Measurements from ENCODE around the gene SIL1.
"Not testable (repeated sequence)": the region's sequence is repeated elsewhere in the genome, so short reads cannot be mapped to it uniquely, and the experiment has no call there.

The SIL1 gene

DNA sequence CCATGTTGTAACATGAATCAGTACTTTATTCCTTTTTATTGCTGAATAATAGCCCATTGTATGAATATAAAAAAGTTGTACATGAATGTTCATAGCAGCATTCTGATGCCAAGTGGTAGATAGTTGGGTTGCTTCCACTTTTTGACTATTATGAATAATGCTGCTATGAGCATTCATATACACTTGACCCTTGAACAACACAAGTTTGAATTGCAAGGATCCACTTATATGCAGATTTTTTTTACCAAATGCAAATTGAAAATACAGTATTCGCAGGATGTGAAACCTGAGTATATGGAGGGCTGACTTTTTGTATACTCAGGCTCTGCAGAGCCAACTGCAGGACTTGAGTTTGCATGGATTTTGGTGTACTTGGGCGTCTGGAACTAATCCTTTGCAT, 14.7 kb upstream of the SIL1 start:
- no peaks in the 10 kb centered on the region for H3K4me1 Mint-ChIP-seq
- H3K27ac Mint-ChIP-seq = no peak overlapping the region
- no peaks in the 10 kb centered on the region for H3K36me3 Mint-ChIP-seq
- no peak for ATAC-seq
- DNase-seq (ENCODE audit: low spot score in 2 of 2) = no peak
- no peak overlapping the region for H3K4me3 Mint-ChIP-seq
- no peaks in the 10 kb centered on the region for H3K9me3 Mint-ChIP-seq

DNA sequence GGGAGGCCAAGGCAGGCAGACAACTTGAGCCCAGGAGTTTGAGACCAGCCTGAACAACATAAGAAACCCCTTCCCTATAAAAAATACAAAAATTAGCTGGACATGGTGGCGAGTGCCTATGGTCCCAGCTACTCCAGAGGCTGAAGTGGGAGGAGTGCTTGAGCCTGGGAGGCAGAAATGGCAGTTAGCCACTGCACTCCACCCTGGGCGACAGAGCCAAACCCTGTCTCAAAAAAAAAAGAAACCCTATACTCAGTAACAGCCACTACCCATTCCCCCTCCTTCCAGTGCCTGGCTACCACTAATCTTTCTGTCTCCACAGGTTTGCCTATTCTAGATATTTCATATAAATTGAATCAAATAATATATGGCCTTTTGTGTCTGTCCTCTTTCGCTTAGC, 14.3 kb upstream of the SIL1 start:
- Mint-ChIP-seq H3K27ac (no peak overlapping the region), H3K4me1 (no peaks in the 10 kb centered on the region), H3K9me3 (no peaks in the 10 kb centered on the region), H3K4me3 (no peak overlapping the region), H3K36me3 (no peaks in the 10 kb centered on the region)
- DNase-seq (ENCODE audit: low spot score in 2 of 2) (no peak), ATAC-seq (no peak)

- Mint-ChIP-seq H3K4me1 (no peaks in the 10 kb centered on the region), H3K4me3 (no peak overlapping the region), H3K27ac (no peak overlapping the region), H3K9me3 (no peaks in the 10 kb centered on the region), H3K36me3 (no peaks in the 10 kb centered on the region)
- ATAC-seq = no peak
- DNase-seq (ENCODE audit: low spot score in 2 of 2) = no peak
Observed at GRCh38 chr5:139210585-139210984, 12.4 kb upstream of the SIL1 start.

- no peaks in the 10 kb centered on the region for H3K36me3 Mint-ChIP-seq
- H3K27ac Mint-ChIP-seq = no peak overlapping the region
- no peaks in the 10 kb centered on the region for H3K4me1 Mint-ChIP-seq
- ATAC-seq (no peak), DNase-seq (ENCODE audit: low spot score in 2 of 2) (no peak)
- no peak overlapping the region for H3K4me3 Mint-ChIP-seq
- H3K9me3 Mint-ChIP-seq = no peaks in the 10 kb centered on the region
Observed at GRCh38 chr5:139207297-139208000, 9.3 kb upstream of the SIL1 start.

DNA sequence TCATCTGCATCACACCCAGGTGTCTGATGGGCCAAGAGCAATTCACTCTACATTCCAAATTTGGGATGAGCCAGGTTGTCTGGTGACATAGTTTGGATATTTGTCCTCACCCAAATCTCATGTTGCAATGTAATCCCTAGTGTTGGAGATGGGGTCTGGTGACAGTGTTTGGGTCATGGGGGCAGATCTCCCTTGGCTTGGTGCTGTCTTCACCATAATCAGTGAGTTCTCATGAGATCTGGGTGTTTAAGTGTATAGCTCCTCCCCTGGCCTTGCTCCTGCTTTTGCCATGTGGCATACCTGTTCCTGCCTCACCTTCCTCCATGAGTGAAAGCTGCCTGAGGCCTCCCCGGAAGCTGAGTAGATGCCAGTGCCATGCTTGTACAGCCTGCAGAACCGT, 7.4 kb upstream of the SIL1 start:
- no peak overlapping the region for H3K27ac Mint-ChIP-seq
- DNase-seq (ENCODE audit: low spot score in 2 of 2) (no peak), ATAC-seq (no peak)
- H3K4me1 Mint-ChIP-seq = no peaks in the 10 kb centered on the region
- no peak overlapping the region for H3K4me3 Mint-ChIP-seq
- no peaks in the 10 kb centered on the region for H3K36me3 Mint-ChIP-seq
- no peaks in the 10 kb centered on the region for H3K9me3 Mint-ChIP-seq

GRCh38 chr5:139205124-139205523, 7.0 kb upstream of the SIL1 start:
- H3K4me3 Mint-ChIP-seq = no peak overlapping the region
- ATAC-seq (no peak), DNase-seq (ENCODE audit: low spot score in 2 of 2) (no peak)
- H3K9me3 Mint-ChIP-seq = no peaks in the 10 kb centered on the region
- no peak overlapping the region for H3K27ac Mint-ChIP-seq
- H3K36me3 Mint-ChIP-seq = no peaks in the 10 kb centered on the region
- no peaks in the 10 kb centered on the region for H3K4me1 Mint-ChIP-seq

- DNase-seq (ENCODE audit: low spot score in 2 of 2) (no peak), ATAC-seq (peak; percentile 54)
- Mint-ChIP-seq H3K4me3 (no peak overlapping the region), H3K4me1 (no peaks in the 10 kb centered on the region), H3K36me3 (no peaks in the 10 kb centered on the region), H3K9me3 (no peaks in the 10 kb centered on the region), H3K27ac (no peak overlapping the region)
Observed at GRCh38 chr5:139204196-139204595, 6.0 kb upstream of the SIL1 start.

DNA sequence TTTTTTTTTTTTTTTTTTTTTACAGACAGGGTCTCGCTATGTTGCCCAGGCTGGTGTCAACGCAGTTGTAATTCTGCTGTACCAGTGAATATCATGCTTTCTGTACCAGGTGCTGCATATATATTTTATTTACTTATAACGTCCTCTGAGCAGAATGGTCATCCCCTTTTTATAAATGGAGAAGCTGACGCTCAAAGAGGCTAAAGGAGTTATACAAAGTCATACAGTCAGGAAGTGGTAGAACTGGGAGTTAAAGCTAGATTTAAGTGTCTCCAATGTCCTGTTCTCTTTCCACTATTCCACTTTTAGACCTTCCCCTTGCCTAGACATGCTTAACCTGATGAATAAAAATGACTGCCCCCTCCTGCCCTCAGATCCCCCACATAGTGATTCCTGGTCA, 1.2 kb upstream of the SIL1 start:
- no peak overlapping the region for H3K27ac Mint-ChIP-seq
- H3K36me3 Mint-ChIP-seq = peaks cover 9% of the 10 kb centered on the region
- no peaks in the 10 kb centered on the region for H3K9me3 Mint-ChIP-seq
- DNase-seq (ENCODE audit: low spot score in 2 of 2) = no peak
- H3K4me1 Mint-ChIP-seq = peaks cover 24% of the 10 kb centered on the region
- no peak overlapping the region for H3K4me3 Mint-ChIP-seq
- no peak for ATAC-seq

DNA sequence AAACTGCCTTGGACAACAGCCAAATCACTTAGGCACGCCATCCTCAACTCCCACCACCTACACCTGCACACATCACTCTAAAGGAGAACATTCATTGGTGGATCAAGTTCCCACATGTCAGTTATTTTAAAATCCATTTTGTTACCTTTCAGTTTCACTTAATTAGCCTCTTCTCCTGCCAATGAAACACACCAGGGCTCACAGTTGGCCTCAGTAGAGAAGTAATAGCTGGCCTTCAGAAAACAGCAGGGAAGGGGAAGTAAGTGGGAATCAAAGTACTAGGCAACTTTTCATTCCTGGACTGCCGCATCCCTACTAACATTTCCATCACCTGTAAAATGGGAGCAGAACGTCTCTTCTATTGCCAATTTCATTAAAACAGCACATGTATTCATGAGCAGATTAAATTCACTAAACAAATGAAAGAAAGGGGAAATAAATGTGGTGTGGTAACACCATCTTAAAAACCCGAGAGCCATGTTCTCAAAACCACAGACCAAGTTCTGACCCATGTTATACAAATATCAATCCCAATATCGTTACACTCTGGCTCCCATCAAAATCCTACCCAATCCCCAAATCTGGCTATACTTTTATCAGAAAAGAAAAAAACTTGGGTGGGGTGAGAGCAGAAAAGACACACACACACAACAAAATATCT, 1.7 kb downstream of the SIL1 start:
- no peak for DNase-seq (ENCODE audit: low spot score in 2 of 2)
- Mint-ChIP-seq H3K27ac (peak overlapping the region; percentile 95), H3K9me3 (no peaks in the 10 kb centered on the region), H3K4me3 (peak overlapping the region; percentile 89), H3K4me1 (peaks cover 28% of the 10 kb centered on the region), H3K36me3 (peaks cover 15% of the 10 kb centered on the region)
- no peak for ATAC-seq

DNA sequence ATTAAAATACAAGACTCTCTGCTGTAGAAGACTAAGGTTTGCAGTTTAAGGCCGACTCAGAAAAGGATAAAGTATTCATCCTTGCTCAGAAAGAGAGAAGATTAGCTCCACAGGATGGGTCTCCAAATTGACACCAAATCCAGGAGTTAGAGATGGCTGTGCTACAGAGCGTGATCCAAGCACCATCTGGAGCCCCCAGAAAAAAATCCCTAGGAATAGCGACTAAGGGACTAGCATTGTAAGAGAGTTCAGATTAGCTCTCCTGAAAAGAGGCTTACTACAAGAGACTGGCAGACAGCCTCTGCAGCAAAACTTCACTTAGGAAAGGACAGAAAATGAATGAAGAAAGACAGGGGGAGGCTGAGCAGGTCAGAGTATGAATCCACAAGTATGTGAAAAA, 3.7 kb downstream of the SIL1 start:
- H3K4me1 Mint-ChIP-seq = peaks cover 35% of the 10 kb centered on the region
- DNase-seq (ENCODE audit: low spot score in 2 of 2) (no peak), ATAC-seq (no peak)
- H3K27ac Mint-ChIP-seq = no peak overlapping the region
- H3K4me3 Mint-ChIP-seq = no peak overlapping the region
- no peaks in the 10 kb centered on the region for H3K9me3 Mint-ChIP-seq
- peaks cover 15% of the 10 kb centered on the region for H3K36me3 Mint-ChIP-seq

GRCh38 chr5:139193928-139194327, 4.2 kb downstream of the SIL1 start:
- Mint-ChIP-seq H3K36me3 (peaks cover 15% of the 10 kb centered on the region), H3K9me3 (no peaks in the 10 kb centered on the region), H3K4me3 (no peak overlapping the region), H3K4me1 (peaks cover 36% of the 10 kb centered on the region), H3K27ac (no peak overlapping the region)
- ATAC-seq (no peak), DNase-seq (ENCODE audit: low spot score in 2 of 2) (no peak)

GRCh38 chr5:139192906-139193305, 5.3 kb downstream of the SIL1 start:
- H3K36me3 Mint-ChIP-seq = peaks cover 15% of the 10 kb centered on the region
- H3K4me3 Mint-ChIP-seq; DNase-seq (ENCODE audit: low spot score in 2 of 2); H3K9me3 Mint-ChIP-seq; ATAC-seq: not testable (repeated sequence)
- peaks cover 35% of the 10 kb centered on the region for H3K4me1 Mint-ChIP-seq
- H3K27ac Mint-ChIP-seq = peak overlapping the region; percentile 51

DNA sequence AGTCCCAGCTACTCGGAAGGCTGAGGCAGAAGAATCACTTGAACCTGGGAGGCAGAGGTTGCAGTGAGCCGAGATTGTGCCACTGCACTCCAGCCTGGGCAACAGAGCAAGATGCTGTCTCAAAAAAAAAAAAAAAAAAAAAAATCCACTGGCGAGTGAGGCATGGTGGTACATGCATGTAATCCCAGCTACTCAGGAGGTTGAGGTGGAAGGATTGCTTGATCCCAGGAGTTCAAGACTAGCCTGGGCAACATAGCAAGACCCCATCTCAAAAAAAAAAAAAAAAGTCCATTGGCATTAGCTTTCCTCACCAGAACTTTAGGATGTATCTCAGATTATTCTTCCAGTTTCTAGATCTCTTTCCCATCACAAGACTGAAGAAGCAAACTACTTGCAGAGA, 6.2 kb downstream of the SIL1 start:
- not testable (repeated sequence) for ATAC-seq; H3K27ac Mint-ChIP-seq; DNase-seq (ENCODE audit: low spot score in 2 of 2); H3K4me3 Mint-ChIP-seq; H3K9me3 Mint-ChIP-seq
- Mint-ChIP-seq H3K4me1 (peaks cover 26% of the 10 kb centered on the region), H3K36me3 (peaks cover 15% of the 10 kb centered on the region)

DNA sequence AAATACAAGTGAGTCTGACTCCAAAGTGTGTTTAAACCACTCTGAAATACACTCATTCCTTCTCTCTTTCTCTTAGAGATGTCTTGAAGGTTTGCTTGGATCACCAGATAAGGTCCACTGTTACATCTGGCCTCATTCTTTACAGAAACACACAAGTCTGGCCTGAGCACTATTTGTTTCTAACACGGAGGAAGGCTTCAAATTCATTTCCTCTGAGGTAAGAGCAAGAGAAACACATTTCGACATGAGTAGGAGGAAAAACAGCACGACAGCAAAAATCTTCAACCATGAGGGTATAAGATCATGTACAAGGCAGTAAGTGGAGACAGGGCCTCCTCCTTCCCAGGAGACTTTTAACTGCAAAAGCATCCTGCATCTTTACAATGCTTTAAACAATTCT, 8.0 kb downstream of the SIL1 start:
- ATAC-seq (no peak), DNase-seq (ENCODE audit: low spot score in 2 of 2) (no peak)
- H3K27ac Mint-ChIP-seq = peak overlapping the region; percentile 6
- no peaks in the 10 kb centered on the region for H3K9me3 Mint-ChIP-seq
- H3K36me3 Mint-ChIP-seq = peaks cover 9% of the 10 kb centered on the region
- peaks cover 17% of the 10 kb centered on the region for H3K4me1 Mint-ChIP-seq
- H3K4me3 Mint-ChIP-seq = no peak overlapping the region

GRCh38 chr5:139188558-139189270, 9.5 kb downstream of the SIL1 start:
- ATAC-seq (no peak), DNase-seq (ENCODE audit: low spot score in 2 of 2) (no peak)
- H3K4me1 Mint-ChIP-seq = peaks cover 17% of the 10 kb centered on the region
- no peak overlapping the region for H3K4me3 Mint-ChIP-seq
- no peaks in the 10 kb centered on the region for H3K9me3 Mint-ChIP-seq
- peaks cover 5% of the 10 kb centered on the region for H3K36me3 Mint-ChIP-seq
- H3K27ac Mint-ChIP-seq = peak overlapping the region; percentile 54

All from stimulated activated effector memory CD8-positive, alpha-beta T cell treated with anti-CD3 and anti-CD28 coated beads, Interleukin-12 subunit alpha, Interleukin-12 subunit beta, amount 100 ng/mL, for 72 hours (primary cell).